Measurements from ENCODE around the gene TOX2.

TOX2 gene

DNA sequence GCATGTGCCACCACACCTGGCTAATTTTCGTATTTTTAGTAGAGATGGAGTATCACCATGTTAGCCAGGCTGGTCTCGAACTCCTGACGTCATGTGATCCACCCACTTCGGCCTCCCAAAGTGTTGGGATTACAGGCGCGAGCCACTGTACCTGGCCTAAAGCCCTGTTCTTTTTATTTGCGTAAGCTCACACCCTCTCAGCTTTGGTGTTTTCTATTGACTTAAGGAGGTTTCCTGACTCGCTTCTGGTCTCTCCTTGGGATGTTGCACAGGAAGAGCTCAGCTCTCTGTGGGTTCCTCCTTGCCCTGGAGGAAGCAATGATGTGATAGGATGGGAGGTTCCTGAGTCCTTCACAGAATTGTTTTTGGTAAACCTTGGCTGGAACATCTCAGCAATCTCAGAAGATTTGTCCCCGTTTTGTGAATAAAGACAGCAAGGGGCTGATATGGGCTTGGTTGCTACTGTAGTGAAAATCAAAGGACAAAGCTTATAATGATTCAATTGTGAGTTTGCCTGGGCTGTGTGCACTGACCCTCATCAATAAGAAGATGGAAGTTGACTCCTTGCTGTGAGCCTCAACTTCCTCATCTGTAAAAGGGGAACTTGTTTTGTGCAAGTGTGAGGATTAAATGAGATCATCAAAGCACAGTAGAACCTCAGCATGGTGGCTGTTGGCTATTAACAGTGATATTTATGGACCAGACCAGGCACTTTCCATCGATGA, 27.0 kb downstream of the TOX2 start:
- H3K27ac ChIP-seq, result no peak overlapping the region
- TF ChIP-seq, protein P1, sequence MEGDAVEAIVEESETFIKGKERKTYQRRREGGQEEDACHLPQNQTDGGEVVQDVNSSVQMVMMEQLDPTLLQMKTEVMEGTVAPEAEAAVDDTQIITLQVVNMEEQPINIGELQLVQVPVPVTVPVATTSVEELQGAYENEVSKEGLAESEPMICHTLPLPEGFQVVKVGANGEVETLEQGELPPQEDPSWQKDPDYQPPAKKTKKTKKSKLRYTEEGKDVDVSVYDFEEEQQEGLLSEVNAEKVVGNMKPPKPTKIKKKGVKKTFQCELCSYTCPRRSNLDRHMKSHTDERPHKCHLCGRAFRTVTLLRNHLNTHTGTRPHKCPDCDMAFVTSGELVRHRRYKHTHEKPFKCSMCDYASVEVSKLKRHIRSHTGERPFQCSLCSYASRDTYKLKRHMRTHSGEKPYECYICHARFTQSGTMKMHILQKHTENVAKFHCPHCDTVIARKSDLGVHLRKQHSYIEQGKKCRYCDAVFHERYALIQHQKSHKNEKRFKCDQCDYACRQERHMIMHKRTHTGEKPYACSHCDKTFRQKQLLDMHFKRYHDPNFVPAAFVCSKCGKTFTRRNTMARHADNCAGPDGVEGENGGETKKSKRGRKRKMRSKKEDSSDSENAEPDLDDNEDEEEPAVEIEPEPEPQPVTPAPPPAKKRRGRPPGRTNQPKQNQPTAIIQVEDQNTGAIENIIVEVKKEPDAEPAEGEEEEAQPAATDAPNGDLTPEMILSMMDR (conservative IDR thresholded peaks at IDR 0.05), result no peak

DNA sequence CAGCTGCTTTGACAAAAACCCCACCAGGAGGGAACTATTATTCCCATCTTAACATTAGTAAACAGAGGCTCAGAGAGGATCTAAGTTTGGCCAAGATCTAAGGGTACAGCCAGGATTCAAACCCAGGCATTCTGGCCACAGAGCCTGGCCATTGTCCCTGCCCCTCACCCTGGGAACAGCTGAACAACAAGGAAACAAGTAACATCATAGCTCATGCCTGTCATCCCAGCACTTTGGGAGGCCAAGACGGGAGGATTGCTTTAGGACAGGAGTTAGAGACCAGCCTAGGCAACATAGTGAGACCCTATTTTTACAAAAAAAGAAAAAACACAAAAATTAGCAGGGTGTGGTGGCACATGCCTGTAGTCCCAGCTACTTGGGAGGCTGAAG, 27.5 kb downstream of the TOX2 start:
- TF ChIP-seq, protein P1 (conservative IDR thresholded peaks at IDR 0.05), result no peak
- H3K27ac ChIP-seq, result no peak overlapping the region

DNA sequence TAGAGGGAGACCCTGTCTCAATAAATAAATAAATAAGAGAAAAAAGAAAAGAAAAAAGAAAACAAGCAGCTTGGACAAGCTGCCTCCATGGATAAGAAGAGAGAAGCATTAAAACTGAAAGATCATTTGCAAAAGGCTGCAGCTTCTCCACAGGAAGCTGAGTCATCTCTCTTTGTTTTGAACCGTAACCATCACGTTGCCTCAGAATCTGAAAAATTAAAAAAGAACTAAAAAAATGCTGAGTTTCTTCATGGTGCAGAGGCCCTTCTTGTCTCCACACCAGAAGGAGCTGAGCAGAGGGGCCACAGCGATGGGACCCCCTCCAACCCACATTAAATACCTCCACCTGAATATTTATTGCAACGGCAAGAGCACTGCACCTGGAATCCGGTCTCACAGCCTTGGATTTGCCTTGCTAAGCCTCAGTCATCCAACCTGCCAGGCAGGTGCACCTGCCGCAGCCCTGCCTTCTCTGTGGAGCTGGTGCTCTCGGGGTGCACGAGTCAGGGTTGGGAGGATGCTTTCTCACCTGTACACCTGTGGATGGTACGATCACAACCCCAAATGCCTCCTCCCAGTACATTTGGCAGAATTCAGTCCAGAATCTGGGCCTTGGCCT, 28.1 kb downstream of the TOX2 start:
- TF ChIP-seq, protein P1 (conservative IDR thresholded peaks at IDR 0.05), result no peak
- H3K27ac ChIP-seq, result no peak overlapping the region

- TF ChIP-seq, protein P1 (conservative IDR thresholded peaks at IDR 0.05), result no peak
- H3K27ac ChIP-seq, result no peak overlapping the region
Observed at GRCh38 chr20:43943725-43944124, 29.1 kb downstream of the TOX2 start.

DNA sequence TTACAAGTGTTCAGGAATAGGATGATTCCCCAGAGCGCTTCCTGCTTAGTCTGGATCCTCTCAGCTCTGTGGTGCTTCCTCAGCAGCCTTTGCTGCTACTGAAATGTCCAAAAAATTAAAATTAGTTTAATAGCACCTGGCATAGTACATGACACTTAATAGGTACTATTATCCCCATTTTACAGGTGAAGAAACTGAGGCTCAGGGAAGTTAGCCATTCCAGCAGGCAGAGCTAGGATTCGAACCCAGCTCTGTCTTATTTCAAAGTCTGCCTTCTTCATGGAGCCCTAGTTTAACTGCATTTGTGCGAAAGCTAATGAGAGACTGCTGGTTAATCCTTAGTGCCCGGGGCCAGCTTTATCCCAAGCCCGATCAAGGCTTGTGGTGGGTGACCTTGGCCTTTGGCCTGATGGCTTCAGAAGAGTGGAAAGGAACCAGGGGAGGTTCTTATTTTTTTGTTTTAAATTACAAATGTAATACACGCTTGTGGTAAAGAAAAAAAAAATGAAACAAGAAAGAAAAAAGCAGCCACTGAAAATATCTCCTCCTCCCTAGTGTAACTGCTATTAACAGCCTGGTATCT, 30.1 kb downstream of the TOX2 start:
- peak overlapping the region; percentile 21; the same call in 1 of the 2 replicates for H3K27ac ChIP-seq
- TF ChIP-seq, protein P1 (conservative IDR thresholded peaks at IDR 0.05), result no peak

GRCh38 chr20:43945391-43946205, 30.9 kb downstream of the TOX2 start:
- peak overlapping the region; percentile 21; the same call in 1 of the 2 replicates for H3K27ac ChIP-seq
- TF ChIP-seq, protein P1 (conservative IDR thresholded peaks at IDR 0.05), result no peak

DNA sequence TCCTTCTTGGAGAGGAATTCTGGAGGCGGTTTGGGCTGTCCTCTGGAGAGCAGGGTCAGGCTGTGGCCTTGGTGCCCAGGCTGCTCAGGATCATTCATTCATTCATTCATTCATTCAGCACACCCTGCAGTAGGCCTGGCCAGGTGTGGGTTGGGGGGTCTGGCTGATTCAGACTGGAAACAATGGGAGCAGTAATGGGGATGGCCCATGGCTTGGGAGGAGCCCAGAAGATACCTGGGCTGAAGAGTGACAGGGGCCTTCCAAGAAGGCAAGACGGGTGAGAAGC, 31.5 kb downstream of the TOX2 start:
- TF ChIP-seq, protein P1 (conservative IDR thresholded peaks at IDR 0.05), result no peak

More for the DNA sequence above, 31.5 kb downstream of the TOX2 start:
- H3K27ac ChIP-seq, result no peak overlapping the region

Data from VCaP (cell line).